Right lobe of liver (tissue), 6 donors: Measurements from ENCODE around the gene OAS2. TPM values are rescaled to one million over a fixed set of nuclear protein-coding genes. Genes with fewer than 3 reads are reported as not detected.

ENCODE experiments used
- ATAC-seq, 4 donors: fragments of 200-7000 bp; cut with Tn5 transposase; one replicate each; pipeline ENCODE4 v1.9.1; 2020; ENCODE audit warnings: mild to moderate bottlenecking in 4 of 4, moderate library complexity in 4 of 4
- DNase-seq, 3 donors: peaks; one replicate each; pipeline ENCODE4 v3.0.0-alpha.2; 2020
- H3K27ac ChIP-seq, 3 donors: fragments of 200-600 bp; one replicate each; pipeline ENCODE4 v1.8.0; 2022
- H3K27me3 ChIP-seq, 2 donors: fragments of 200-600 bp; one replicate each; pipeline ENCODE4 v1.8.0; 2022
- H3K36me3 ChIP-seq, 4 donors: fragments of 200-600 bp; sonication (generic) in 1 of 4; one replicate each; pipeline versions ENCODE4 v1.5.1 to v1.8.0; 2017 to 2022; ENCODE audit warnings: control low read depth in 1 of 4
- H3K4me1 ChIP-seq, 4 donors: fragments of 200-600 bp; sonication (generic) in 1 of 4; one replicate each; pipeline versions ENCODE4 v1.5.1 to v1.8.0; 2017 to 2022; ENCODE audit warnings: control low read depth in 1 of 4
- H3K4me3 ChIP-seq, 3 donors: fragments of 200-600 bp; one replicate each; pipeline ENCODE4 v1.8.0; 2022
- H3K9me3 ChIP-seq, 4 donors: fragments of 200-600 bp; sonication (generic) in 1 of 4; one replicate each; pipeline versions ENCODE4 v1.5.1 to v1.8.0; 2017 to 2022; ENCODE audit warnings: control low read depth in 1 of 4
- CTCF ChIP-seq, 4 donors: fragments of 200-600 bp in 3 of 4; fragments of 450-650 bp in 1 of 4; IDR thresholded peaks; one replicate each; pipeline versions ENCODE4 v1.5.1 to v1.8.0; 2016 to 2022; ENCODE audit warnings: antibody characterized with exemption in 4 of 4, mild to moderate bottlenecking in 2 of 4
- POLR2A ChIP-seq: fragments of 450-650 bp; IDR thresholded peaks from one replicate; pipeline ENCODE4 v1.6.1; 2017; ENCODE audit warnings: antibody characterized with exemption, mild to moderate bottlenecking
- WGBS: methylation state at CpG from one replicate; pipeline ENCODE4 v1.1.6; 2018; ENCODE audit warnings: low coverage, low lambda C conversion rate; ENCODE audit not compliant: insufficient coverage; ENCODE audit errors: missing lambda C conversion rate; 5-methylcytosine and 5-hydroxymethylcytosine counted together
- intact Hi-C, 2 donors: fragments of 100-400 bp; cut with DNase I; formaldehyde crosslinking; loops; one replicate each; pipeline versions ENCODE4 v1.11.2 to v1.14.1; 2022
- total RNA-seq, 6 experiments: library from RNA; depleted of rRNA in 2 of 6; stranded (reverse); fragments of >200 nt in 2 of 6; fragmentation: NEBNext Ultra II Directional in 3 of 6; extraction: Animal tissue kit (Norgen Biotek cat#: 25700) in 3 of 6; gene quantifications; one replicate each; pipeline versions ENCODE4 v1.1.0 to v1.2.4, GENCODE V29; 2016 to 2023
- donor health status: DM: no; HTN: yes; CAD: no.
- donor health status: DM: no; HTN: no; CAD: no.
- donor health status: DM: no; HTN: no; CAD: no.
- donor health status: DM: no; HTN: yes; CAD: no.
- donor health status: DM: no; HTN: yes; CAD: no.

Gene OAS2
- total RNA-seq, 6 experiments from 2014 or later: 5.2 to 13.4 (median 7.1) TPM

- Histone ChIP-seq H3K27me3 (no peaks in the 10 kb centered on the region), H3K36me3 (no peaks in the 10 kb centered on the region), H3K4me3 (peak overlapping the region in 2 of 3 donors; percentile 61 to 80), H3K27ac (no peak overlapping the region), H3K9me3 (no peaks in the 10 kb centered on the region), H3K4me1 (no peaks in the 10 kb centered on the region)
- no peak for TF ChIP-seq CTCF (IDR thresholded peaks at IDR 0.05)
- TF ChIP-seq POLR2A: no peak
- intact Hi-C loops: no loop called here
- WGBS: 47% methylated on average over 8 of the region's 13 CpGs
- DNase-seq: peak in 1 of 3 donors; percentile 80
- peak in 3 of 4 donors; percentile 56 to 88 (median 61) for ATAC-seq
These were observed 77.5 kb downstream of the OAS2 start for GRCh38 chr12:113055594-113056380.

- ATAC-seq: no peak
- intact Hi-C loops: no loop called here
These were observed 78.0 kb downstream of the OAS2 start for GRCh38 chr12:113056381-113056630.

GRCh38 chr12:113056631-113057488 is 78.5 kb downstream of the OAS2 start, which contains the start of gene DTX1:
Gene DTX1 (plus strand): TSS chr12:113056730. CDS start chr12:113058193, 1,463 bp downstream.
- ATAC-seq (peak; percentile 63 to 70 (median 66)), DNase-seq (peak in 1 of 3 donors; percentile 69)
- no peak within 1 kb of the TSS for H3K27ac ChIP-seq
- H3K4me1 ChIP-seq: peaks cover 0 to 8% (median 0%) of the 10 kb centered on the region in 4 donors
- TF ChIP-seq CTCF (IDR thresholded peaks at IDR 0.05): no peak
- TF ChIP-seq POLR2A: peak; percentile 15
- intact Hi-C loops: no loop called here
- peak within 1 kb of the TSS; percentile 56 to 80 (median 61) for H3K4me3 ChIP-seq
- H3K36me3 ChIP-seq: no peaks in the 10 kb centered on the region
- H3K9me3 ChIP-seq: no peaks in the 10 kb centered on the region
- H3K27me3 ChIP-seq: no peaks in the 10 kb centered on the region
- WGBS: 0% methylated on average over 20 of the region's 94 CpGs

More at GRCh38 chr12:113056381-113056630, 78.0 kb downstream of the OAS2 start:
- H3K4me1 ChIP-seq: peaks cover 0 to 3% (median 0%) of the 10 kb centered on the region in 4 donors
- H3K4me3 ChIP-seq: peak overlapping the region; percentile 56 to 80 (median 61)
- H3K27ac ChIP-seq: no peak overlapping the region
- no peaks in the 10 kb centered on the region for H3K27me3 ChIP-seq
- DNase-seq: no peak
- 60% methylated on average over 1 of the region's 8 CpGs for WGBS
- TF ChIP-seq CTCF (IDR thresholded peaks at IDR 0.05): no peak
- no peak for TF ChIP-seq POLR2A
- no peaks in the 10 kb centered on the region for H3K9me3 ChIP-seq
- no peaks in the 10 kb centered on the region for H3K36me3 ChIP-seq

- TF ChIP-seq CTCF (IDR thresholded peaks at IDR 0.05) (no peak), POLR2A (no peak)
- H3K36me3 ChIP-seq: no peaks in the 10 kb centered on the region
- no peak overlapping the region for H3K27ac ChIP-seq
- intact Hi-C loops: no loop called here
- 22% methylated on average over 8 of the region's 44 CpGs for WGBS
- DNase-seq: peak in 1 of 3 donors; percentile 41
- ATAC-seq: peak in 2 of 4 donors; percentile 5 to 30
- peaks cover 0 to 11% (median 2%) of the 10 kb centered on the region in 4 donors for H3K4me1 ChIP-seq
- H3K27me3 ChIP-seq: no peaks in the 10 kb centered on the region
- no peaks in the 10 kb centered on the region for H3K9me3 ChIP-seq
- peak overlapping the region in 2 of 3 donors; percentile 56 to 80 for H3K4me3 ChIP-seq
These were observed 79.5 kb downstream of the OAS2 start for GRCh38 chr12:113057565-113058485.
